ENCODE measurements around the gene BBLN. TPM values are rescaled to one million over a fixed set of nuclear protein-coding genes. Genes with fewer than 3 reads are reported as not detected.

BBLN gene
- total RNA-seq, 4 donors from 2014 or later: 97.3 to 178 (median 149) TPM

GRCh38 chr9:128136816-128137793 lies 23.0 kb upstream of the BBLN start:
- no peaks in the 10 kb centered on the region for H3K36me3 ChIP-seq
- H3K27ac ChIP-seq: no peak overlapping the region
- no peaks in the 10 kb centered on the region for H3K27me3 ChIP-seq
- WGBS, 2 donors (ENCODE audit: low coverage in 1 of 2): 51 to 90% methylated on average over 3 to 18 of the region's 18 CpGs
- DNase-seq: no peak
- intact Hi-C loops (cut with DNase I; ENCODE audit: low total_unique reads) (no loop called here), in situ Hi-C loops (cut with MboI; ENCODE audit: low pct_ligation_motif_present in 1 of 4, low pct_unique_long_range_greater_than_20kb in 1 of 4, low sequenced_read_pairs in 3 of 4) (loop anchor here in 1 of 4 donors (25.0 kb wide), 1 partner anchor 100 kb away; no protein-coding TSS in a partner anchor)
- TF ChIP-seq POLR2A (IDR thresholded peaks at IDR 0.05) (no peak), POLR2AphosphoS5 (IDR thresholded peaks at IDR 0.05) (no peak), EP300 (IDR thresholded peaks at IDR 0.05; ENCODE audit: low read depth) (no peak)
- TF ChIP-seq, protein P1, sequence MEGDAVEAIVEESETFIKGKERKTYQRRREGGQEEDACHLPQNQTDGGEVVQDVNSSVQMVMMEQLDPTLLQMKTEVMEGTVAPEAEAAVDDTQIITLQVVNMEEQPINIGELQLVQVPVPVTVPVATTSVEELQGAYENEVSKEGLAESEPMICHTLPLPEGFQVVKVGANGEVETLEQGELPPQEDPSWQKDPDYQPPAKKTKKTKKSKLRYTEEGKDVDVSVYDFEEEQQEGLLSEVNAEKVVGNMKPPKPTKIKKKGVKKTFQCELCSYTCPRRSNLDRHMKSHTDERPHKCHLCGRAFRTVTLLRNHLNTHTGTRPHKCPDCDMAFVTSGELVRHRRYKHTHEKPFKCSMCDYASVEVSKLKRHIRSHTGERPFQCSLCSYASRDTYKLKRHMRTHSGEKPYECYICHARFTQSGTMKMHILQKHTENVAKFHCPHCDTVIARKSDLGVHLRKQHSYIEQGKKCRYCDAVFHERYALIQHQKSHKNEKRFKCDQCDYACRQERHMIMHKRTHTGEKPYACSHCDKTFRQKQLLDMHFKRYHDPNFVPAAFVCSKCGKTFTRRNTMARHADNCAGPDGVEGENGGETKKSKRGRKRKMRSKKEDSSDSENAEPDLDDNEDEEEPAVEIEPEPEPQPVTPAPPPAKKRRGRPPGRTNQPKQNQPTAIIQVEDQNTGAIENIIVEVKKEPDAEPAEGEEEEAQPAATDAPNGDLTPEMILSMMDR (IDR thresholded peaks at IDR 0.05): no peak
- H3K9me3 ChIP-seq: no peaks in the 10 kb centered on the region
- H3K4me1 ChIP-seq: peaks cover 0 to 2% (median 0%) of the 10 kb centered on the region in 4 donors
- H3K4me3 ChIP-seq: no peak overlapping the region

- intact Hi-C loops (cut with DNase I; ENCODE audit: low total_unique reads): no loop called here
- no peak for TF ChIP-seq EP300 (IDR thresholded peaks at IDR 0.05; ENCODE audit: low read depth)
- no peak for TF ChIP-seq POLR2A (IDR thresholded peaks at IDR 0.05)
- TF ChIP-seq POLR2AphosphoS5 (IDR thresholded peaks at IDR 0.05): no peak
- TF ChIP-seq, protein P1 (IDR thresholded peaks at IDR 0.05): no peak
- WGBS, 2 donors (ENCODE audit: low coverage in 1 of 2): 67 to 90% methylated on average over 1 to 3 of the region's 3 CpGs
- no peak for DNase-seq
- Histone ChIP-seq H3K27me3 (no peaks in the 10 kb centered on the region), H3K9me3 (no peaks in the 10 kb centered on the region), H3K36me3 (no peaks in the 10 kb centered on the region), H3K4me1 (no peaks in the 10 kb centered on the region), H3K4me3 (no peak overlapping the region), H3K27ac (no peak overlapping the region)
- in situ Hi-C loops (cut with MboI; ENCODE audit: low pct_ligation_motif_present in 1 of 4, low pct_unique_long_range_greater_than_20kb in 1 of 4, low sequenced_read_pairs in 3 of 4): loop anchor here in 1 of 4 donors (25.0 kb wide), 1 partner anchor 101 kb away; no protein-coding TSS in a partner anchor
Observed at GRCh38 chr9:128138001-128138400, 22.1 kb upstream of the BBLN start.

- DNase-seq: no peak
- no peak overlapping the region for H3K4me3 ChIP-seq
- TF ChIP-seq EP300 (IDR thresholded peaks at IDR 0.05; ENCODE audit: low read depth): no peak
- TF ChIP-seq POLR2AphosphoS5 (IDR thresholded peaks at IDR 0.05): no peak
- no peak for TF ChIP-seq POLR2A (IDR thresholded peaks at IDR 0.05)
- TF ChIP-seq, protein P1 (IDR thresholded peaks at IDR 0.05): no peak
- H3K27ac ChIP-seq: no peak overlapping the region
- no peaks in the 10 kb centered on the region for H3K9me3 ChIP-seq
- 93% methylated on average over 3 of the region's 16 CpGs; no CpG with 5 or more reads in 1 of the 2 donors for WGBS, 2 donors (ENCODE audit: low coverage in 1 of 2)
- intact Hi-C loops (cut with DNase I; ENCODE audit: low total_unique reads): no loop called here
- in situ Hi-C loops (cut with MboI; ENCODE audit: low pct_ligation_motif_present in 1 of 4, low pct_unique_long_range_greater_than_20kb in 1 of 4, low sequenced_read_pairs in 3 of 4): loop anchor here in 1 of 4 donors (25.0 kb wide), 1 partner anchor 102 kb away; no protein-coding TSS in a partner anchor
- H3K4me1 ChIP-seq: peaks cover 0 to 10% (median 4%) of the 10 kb centered on the region in 4 donors
- no peaks in the 10 kb centered on the region for H3K36me3 ChIP-seq
- H3K27me3 ChIP-seq: no peaks in the 10 kb centered on the region
Observed at GRCh38 chr9:128139621-128140020, 20.4 kb upstream of the BBLN start.

- H3K9me3 ChIP-seq: no peaks in the 10 kb centered on the region
- no peaks in the 10 kb centered on the region for H3K27me3 ChIP-seq
- H3K4me1 ChIP-seq: peaks cover 0 to 10% (median 4%) of the 10 kb centered on the region in 4 donors
- no peak overlapping the region for H3K4me3 ChIP-seq
- intact Hi-C loops (cut with DNase I; ENCODE audit: low total_unique reads): no loop called here
- no peak for DNase-seq
- H3K36me3 ChIP-seq: no peaks in the 10 kb centered on the region
- TF ChIP-seq POLR2A (IDR thresholded peaks at IDR 0.05): no peak
- TF ChIP-seq, protein P1 (IDR thresholded peaks at IDR 0.05): no peak
- no peak for TF ChIP-seq EP300 (IDR thresholded peaks at IDR 0.05; ENCODE audit: low read depth)
- TF ChIP-seq POLR2AphosphoS5 (IDR thresholded peaks at IDR 0.05): no peak
- in situ Hi-C loops (cut with MboI; ENCODE audit: low pct_ligation_motif_present in 1 of 4, low pct_unique_long_range_greater_than_20kb in 1 of 4, low sequenced_read_pairs in 3 of 4): loop anchor here in 1 of 4 donors (25.0 kb wide), 1 partner anchor 104 kb away; no protein-coding TSS in a partner anchor
- H3K27ac ChIP-seq: no peak overlapping the region
- 85% methylated on average over 3 of the region's 3 CpGs; no CpG with 5 or more reads in 1 of the 2 donors for WGBS, 2 donors (ENCODE audit: low coverage in 1 of 2)
Observed at GRCh38 chr9:128141604-128142003, 18.5 kb upstream of the BBLN start.

Measured in transverse colon (tissue), 4 donors.